ENCODE measurements around the gene P2RY2. TPM values are rescaled to one million over a fixed set of nuclear protein-coding genes. Genes with fewer than 3 reads are reported as not detected.

Gene P2RY2
- total and polyA plus RNA-seq, 2 experiments from 2014 or later, result 0.63 to 1.6 TPM

DNA sequence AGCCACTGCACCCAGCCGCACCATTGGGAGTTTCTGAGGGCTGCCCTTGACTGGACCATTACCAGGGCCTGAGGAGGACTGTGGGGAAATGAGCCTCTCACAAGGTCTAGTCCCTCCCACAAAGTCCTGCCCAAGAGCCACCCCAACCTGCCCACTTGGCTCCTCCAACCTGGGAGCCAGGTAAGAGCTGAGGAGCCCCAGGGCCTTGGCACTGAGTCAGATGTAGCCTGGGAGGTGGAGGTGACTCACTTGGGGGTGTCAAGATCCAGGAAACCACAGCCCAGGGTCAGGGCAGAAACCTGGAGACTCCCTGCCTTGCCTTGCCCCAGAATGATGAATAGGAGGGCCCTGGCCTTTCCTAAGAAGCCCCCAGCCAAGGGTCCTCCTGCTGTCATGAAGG is 25.8 kb upstream of the P2RY2 start:
- Histone ChIP-seq H3K27ac (ENCODE audit: low read depth) (no peak overlapping the region), H3F3A (replicated peaks; ENCODE audit: low read depth) (no peaks in the 10 kb centered on the region), H3K79me2 (replicated peaks; ENCODE audit: insufficient read depth) (no peaks in the 10 kb centered on the region), H3K4me1 (ENCODE audit: insufficient read depth) (no peaks in the 10 kb centered on the region), H2AFZ (no peak overlapping the region), H3K4me3 (no peak overlapping the region), H3K27me3 (ENCODE audit: insufficient read depth) (no peaks in the 10 kb centered on the region), H3K36me3 (ENCODE audit: insufficient read depth) (no peaks in the 10 kb centered on the region), H3K4me2 (no peak overlapping the region), H4K20me1 (replicated peaks; ENCODE audit: insufficient read depth) (no peaks in the 10 kb centered on the region), H3K9me2 (ENCODE audit: insufficient read depth) (0 out of 2 replicates have a peak, but pooled peaks cover 4% of the 10 kb centered on the region)
- DNase-seq (ENCODE audit: low spot score) (no peak), ATAC-seq (no peak)
- Mint-ChIP-seq H3K27ac (no peak overlapping the region), H3K36me3 (ENCODE audit: low read depth) (no peaks in the 10 kb centered on the region), H3K4me1 (peaks cover 11% of the 10 kb centered on the region; the same call in 2 of the 3 replicates), H3K9me3 (no peaks in the 10 kb centered on the region), H3K27me3 (ENCODE audit: insufficient read depth, low read depth, poor library complexity) (peaks cover 10% of the 10 kb centered on the region), H3K4me3 (no peak overlapping the region)
- TF ChIP-seq ZNF114 (CRISPR knock-in tag; IDR thresholded peaks at IDR 0.05), result no peak
- no peak for TF ChIP-seq POLR2AphosphoS5 (IDR thresholded peaks at IDR 0.05; ENCODE audit: low read depth)
- no peak for TF ChIP-seq EZH2 (IDR thresholded peaks at IDR 0.05; ENCODE audit: low read depth, unreplicated experiment)
- TF ChIP-seq, protein P1, sequence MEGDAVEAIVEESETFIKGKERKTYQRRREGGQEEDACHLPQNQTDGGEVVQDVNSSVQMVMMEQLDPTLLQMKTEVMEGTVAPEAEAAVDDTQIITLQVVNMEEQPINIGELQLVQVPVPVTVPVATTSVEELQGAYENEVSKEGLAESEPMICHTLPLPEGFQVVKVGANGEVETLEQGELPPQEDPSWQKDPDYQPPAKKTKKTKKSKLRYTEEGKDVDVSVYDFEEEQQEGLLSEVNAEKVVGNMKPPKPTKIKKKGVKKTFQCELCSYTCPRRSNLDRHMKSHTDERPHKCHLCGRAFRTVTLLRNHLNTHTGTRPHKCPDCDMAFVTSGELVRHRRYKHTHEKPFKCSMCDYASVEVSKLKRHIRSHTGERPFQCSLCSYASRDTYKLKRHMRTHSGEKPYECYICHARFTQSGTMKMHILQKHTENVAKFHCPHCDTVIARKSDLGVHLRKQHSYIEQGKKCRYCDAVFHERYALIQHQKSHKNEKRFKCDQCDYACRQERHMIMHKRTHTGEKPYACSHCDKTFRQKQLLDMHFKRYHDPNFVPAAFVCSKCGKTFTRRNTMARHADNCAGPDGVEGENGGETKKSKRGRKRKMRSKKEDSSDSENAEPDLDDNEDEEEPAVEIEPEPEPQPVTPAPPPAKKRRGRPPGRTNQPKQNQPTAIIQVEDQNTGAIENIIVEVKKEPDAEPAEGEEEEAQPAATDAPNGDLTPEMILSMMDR (conservative IDR thresholded peaks at IDR 0.05; ENCODE audit: low read depth in 2 of 2), result no peak
- TF ChIP-seq, protein P2, sequence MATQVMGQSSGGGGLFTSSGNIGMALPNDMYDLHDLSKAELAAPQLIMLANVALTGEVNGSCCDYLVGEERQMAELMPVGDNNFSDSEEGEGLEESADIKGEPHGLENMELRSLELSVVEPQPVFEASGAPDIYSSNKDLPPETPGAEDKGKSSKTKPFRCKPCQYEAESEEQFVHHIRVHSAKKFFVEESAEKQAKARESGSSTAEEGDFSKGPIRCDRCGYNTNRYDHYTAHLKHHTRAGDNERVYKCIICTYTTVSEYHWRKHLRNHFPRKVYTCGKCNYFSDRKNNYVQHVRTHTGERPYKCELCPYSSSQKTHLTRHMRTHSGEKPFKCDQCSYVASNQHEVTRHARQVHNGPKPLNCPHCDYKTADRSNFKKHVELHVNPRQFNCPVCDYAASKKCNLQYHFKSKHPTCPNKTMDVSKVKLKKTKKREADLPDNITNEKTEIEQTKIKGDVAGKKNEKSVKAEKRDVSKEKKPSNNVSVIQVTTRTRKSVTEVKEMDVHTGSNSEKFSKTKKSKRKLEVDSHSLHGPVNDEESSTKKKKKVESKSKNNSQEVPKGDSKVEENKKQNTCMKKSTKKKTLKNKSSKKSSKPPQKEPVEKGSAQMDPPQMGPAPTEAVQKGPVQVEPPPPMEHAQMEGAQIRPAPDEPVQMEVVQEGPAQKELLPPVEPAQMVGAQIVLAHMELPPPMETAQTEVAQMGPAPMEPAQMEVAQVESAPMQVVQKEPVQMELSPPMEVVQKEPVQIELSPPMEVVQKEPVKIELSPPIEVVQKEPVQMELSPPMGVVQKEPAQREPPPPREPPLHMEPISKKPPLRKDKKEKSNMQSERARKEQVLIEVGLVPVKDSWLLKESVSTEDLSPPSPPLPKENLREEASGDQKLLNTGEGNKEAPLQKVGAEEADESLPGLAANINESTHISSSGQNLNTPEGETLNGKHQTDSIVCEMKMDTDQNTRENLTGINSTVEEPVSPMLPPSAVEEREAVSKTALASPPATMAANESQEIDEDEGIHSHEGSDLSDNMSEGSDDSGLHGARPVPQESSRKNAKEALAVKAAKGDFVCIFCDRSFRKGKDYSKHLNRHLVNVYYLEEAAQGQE (IDR thresholded peaks at IDR 0.05; ENCODE audit: unreplicated experiment), result no peak
- no peak for TF ChIP-seq JUNB (IDR thresholded peaks at IDR 0.05; ENCODE audit: unreplicated experiment)
- TF ChIP-seq CREB1 (CRISPR knock-in tag; IDR thresholded peaks at IDR 0.05; ENCODE audit: low read depth), result no peak
- TF ChIP-seq, protein P3, sequence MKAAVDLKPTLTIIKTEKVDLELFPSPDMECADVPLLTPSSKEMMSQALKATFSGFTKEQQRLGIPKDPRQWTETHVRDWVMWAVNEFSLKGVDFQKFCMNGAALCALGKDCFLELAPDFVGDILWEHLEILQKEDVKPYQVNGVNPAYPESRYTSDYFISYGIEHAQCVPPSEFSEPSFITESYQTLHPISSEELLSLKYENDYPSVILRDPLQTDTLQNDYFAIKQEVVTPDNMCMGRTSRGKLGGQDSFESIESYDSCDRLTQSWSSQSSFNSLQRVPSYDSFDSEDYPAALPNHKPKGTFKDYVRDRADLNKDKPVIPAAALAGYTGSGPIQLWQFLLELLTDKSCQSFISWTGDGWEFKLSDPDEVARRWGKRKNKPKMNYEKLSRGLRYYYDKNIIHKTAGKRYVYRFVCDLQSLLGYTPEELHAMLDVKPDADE (IDR thresholded peaks at IDR 0.05), result no peak
- no peak for TF ChIP-seq NANOG (IDR thresholded peaks at IDR 0.05; ENCODE audit: borderline replicate concordance)
- TF ChIP-seq EZH2phosphoT487 (IDR thresholded peaks at IDR 0.05; ENCODE audit: unreplicated experiment), result no peak
- TF ChIP-seq, protein P4, sequence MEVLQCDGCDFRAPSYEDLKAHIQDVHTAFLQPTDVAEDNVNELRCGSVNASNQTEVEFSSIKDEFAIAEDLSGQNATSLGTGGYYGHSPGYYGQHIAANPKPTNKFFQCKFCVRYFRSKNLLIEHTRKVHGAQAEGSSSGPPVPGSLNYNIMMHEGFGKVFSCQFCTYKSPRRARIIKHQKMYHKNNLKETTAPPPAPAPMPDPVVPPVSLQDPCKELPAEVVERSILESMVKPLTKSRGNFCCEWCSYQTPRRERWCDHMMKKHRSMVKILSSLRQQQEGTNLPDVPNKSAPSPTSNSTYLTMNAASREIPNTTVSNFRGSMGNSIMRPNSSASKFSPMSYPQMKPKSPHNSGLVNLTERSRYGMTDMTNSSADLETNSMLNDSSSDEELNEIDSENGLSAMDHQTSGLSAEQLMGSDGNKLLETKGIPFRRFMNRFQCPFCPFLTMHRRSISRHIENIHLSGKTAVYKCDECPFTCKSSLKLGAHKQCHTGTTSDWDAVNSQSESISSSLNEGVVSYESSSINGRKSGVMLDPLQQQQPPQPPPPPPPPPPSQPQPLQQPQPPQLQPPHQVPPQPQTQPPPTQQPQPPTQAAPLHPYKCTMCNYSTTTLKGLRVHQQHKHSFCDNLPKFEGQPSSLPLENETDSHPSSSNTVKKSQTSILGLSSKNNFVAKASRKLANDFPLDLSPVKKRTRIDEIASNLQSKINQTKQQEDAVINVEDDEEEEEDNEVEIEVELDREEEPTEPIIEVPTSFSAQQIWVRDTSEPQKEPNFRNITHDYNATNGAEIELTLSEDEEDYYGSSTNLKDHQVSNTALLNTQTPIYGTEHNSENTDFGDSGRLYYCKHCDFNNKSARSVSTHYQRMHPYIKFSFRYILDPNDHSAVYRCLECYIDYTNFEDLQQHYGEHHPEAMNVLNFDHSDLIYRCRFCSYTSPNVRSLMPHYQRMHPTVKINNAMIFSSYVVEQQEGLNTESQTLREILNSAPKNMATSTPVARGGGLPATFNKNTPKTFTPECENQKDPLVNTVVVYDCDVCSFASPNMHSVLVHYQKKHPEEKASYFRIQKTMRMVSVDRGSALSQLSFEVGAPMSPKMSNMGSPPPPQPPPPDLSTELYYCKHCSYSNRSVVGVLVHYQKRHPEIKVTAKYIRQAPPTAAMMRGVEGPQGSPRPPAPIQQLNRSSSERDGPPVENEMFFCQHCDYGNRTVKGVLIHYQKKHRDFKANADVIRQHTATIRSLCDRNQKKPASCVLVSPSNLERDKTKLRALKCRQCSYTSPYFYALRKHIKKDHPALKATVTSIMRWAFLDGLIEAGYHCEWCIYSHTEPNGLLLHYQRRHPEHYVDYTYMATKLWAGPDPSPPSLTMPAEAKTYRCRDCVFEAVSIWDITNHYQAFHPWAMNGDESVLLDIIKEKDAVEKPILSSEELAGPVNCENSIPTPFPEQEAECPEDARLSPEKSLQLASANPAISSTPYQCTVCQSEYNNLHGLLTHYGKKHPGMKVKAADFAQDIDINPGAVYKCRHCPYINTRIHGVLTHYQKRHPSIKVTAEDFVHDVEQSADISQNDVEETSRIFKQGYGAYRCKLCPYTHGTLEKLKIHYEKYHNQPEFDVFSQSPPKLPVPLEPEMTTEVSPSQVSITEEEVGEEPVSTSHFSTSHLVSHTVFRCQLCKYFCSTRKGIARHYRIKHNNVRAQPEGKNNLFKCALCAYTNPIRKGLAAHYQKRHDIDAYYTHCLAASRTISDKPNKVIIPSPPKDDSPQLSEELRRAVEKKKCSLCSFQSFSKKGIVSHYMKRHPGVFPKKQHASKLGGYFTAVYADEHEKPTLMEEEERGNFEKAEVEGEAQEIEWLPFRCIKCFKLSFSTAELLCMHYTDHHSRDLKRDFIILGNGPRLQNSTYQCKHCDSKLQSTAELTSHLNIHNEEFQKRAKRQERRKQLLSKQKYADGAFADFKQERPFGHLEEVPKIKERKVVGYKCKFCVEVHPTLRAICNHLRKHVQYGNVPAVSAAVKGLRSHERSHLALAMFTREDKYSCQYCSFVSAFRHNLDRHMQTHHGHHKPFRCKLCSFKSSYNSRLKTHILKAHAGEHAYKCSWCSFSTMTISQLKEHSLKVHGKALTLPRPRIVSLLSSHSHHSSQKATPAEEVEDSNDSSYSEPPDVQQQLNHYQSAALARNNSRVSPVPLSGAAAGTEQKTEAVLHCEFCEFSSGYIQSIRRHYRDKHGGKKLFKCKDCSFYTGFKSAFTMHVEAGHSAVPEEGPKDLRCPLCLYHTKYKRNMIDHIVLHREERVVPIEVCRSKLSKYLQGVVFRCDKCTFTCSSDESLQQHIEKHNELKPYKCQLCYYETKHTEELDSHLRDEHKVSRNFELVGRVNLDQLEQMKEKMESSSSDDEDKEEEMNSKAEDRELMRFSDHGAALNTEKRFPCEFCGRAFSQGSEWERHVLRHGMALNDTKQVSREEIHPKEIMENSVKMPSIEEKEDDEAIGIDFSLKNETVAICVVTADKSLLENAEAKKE (CRISPR knock-in tag; IDR thresholded peaks at IDR 0.05), result no peak
- no peak for TF ChIP-seq ZNF331 (CRISPR knock-in tag; IDR thresholded peaks at IDR 0.05; ENCODE audit: low read depth)
- no peak for TF ChIP-seq STAT1 (IDR thresholded peaks at IDR 0.05; ENCODE audit: unreplicated experiment)

All from GM23338 (cell line).